H7 (cell line): ENCODE data around the gene TNRC6C. TPM values are rescaled to one million over a fixed set of nuclear protein-coding genes. Genes with fewer than 3 reads are reported as not detected.

Experiments
- DNase-seq: peaks from one replicate; pipeline ENCODE4 v3.0.0; 2012
- H3K27me3 ChIP-seq: 2 replicates; pipeline ENCODE4 v1.6.0; 2011; ENCODE audit warnings: mild to moderate bottlenecking, low read length; ENCODE audit not compliant: control insufficient read depth, insufficient read depth
- H3K36me3 ChIP-seq: replicated peaks from 2 replicates; pipeline ENCODE4 v1.5.1; 2011; ENCODE audit warnings: low read length; ENCODE audit not compliant: control insufficient read depth, insufficient read depth
- H3K4me3 ChIP-seq: 2 replicates; pipeline ENCODE4 v1.5.1; 2011; ENCODE audit warnings: low read depth, mild to moderate bottlenecking, control low read depth, low read length, moderate library complexity; ENCODE audit not compliant: insufficient read depth
- total RNA-seq: library from RNA; depleted of rRNA; stranded (reverse); fragments of >200 nt; shearing (Covaris generic); gene quantifications from 2 replicates; pipeline ENCODE4 v1.2.3, GENCODE V29; 2014

TNRC6C gene
- total RNA-seq, 1 experiment from 2014 or later: 8.9 TPM

DNA sequence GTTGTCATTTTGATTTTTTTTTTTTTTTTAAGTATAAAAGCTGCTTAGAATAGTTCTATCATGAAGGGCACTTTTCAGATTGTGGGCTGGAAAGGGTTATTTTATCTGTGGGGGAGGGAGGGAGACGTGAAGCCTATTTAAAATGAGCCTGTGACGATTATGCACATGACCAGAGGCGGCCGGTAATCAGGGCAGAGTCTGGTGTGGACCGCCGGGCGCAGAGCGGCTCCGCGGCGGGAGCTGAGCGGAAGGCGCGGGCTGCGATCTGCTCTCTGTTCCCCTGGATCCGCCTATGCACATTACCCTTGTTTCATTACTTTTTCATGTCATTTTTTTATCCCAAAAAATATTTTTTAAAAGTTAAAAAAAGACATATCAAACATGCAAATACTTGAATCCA is 146.6 kb downstream of the TNRC6C start:
- Histone ChIP-seq H3K27me3 (no peaks in the 10 kb centered on the region), H3K36me3 (peaks cover 9% of the 10 kb centered on the region), H3K4me3 (no peak overlapping the region)
- DNase-seq: peak; percentile 69

DNA sequence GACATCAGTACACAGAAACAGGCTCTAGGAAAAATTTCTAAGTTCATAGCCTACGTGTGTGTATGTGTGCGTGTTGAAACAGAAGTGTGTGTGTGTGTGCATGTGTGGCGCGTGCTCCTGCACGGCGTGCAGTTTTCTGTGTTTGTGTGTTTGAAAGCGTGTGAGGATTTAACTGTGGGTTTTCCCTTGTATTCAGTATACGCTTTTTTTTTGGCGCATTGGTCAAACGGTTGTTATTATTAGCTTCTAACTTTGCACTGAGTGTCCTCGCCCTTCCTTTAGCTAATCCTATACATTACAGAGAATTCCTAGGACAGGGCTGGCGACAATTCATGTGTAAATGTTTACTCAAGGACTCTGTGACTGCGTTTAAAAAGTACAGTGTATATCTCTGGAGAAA is 147.0 kb downstream of the TNRC6C start:
- Histone ChIP-seq H3K36me3 (peaks cover 6% of the 10 kb centered on the region), H3K4me3 (no peak overlapping the region), H3K27me3 (no peaks in the 10 kb centered on the region)
- DNase-seq: peak; percentile 33

DNA sequence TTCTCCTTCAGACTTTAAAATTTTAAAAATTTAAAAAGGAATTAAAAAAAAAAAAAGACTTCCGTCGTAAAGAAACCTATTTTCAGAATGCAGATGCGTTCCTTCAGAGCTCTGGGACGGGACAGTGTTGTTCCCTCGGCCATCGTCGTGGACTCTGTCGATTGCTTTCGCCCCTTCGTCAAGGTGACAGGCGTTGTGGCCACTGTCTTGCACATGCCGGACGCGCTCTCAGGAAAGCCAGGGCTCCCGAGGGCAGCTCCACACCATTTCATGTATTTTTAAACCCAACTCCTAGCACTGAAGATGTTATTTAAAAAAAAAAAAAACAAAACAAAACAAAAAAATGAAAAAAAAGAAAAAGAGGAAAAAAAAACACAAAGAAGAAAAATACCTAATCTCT is 147.7 kb downstream of the TNRC6C start:
- peak; percentile 40 for DNase-seq
- Histone ChIP-seq H3K27me3 (no peaks in the 10 kb centered on the region), H3K36me3 (peaks cover 6% of the 10 kb centered on the region), H3K4me3 (no peak overlapping the region)

DNA sequence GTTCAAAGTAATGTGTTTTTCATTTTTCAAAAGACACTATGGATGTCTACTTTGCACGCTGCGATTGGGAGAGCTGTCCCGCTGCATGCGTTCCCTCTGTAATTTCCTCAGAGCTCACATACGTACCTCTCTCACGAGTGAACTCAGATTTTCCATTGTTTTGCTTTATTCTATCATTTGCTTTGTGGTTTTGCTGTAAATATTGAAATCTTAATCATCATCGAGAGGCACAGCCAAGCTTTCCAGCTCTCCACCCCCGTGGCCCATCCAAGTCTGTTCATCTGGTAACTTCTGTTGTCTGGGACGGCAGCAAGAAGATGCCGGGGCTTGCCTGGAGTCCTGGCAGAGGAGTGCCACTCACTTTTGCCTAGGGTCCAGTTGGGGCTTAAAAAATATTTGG is 149.0 kb downstream of the TNRC6C start:
- DNase-seq: peak; percentile 34
- H3K27me3 ChIP-seq: no peaks in the 10 kb centered on the region
- peaks cover 5% of the 10 kb centered on the region for H3K36me3 ChIP-seq
- no peak overlapping the region for H3K4me3 ChIP-seq

DNA sequence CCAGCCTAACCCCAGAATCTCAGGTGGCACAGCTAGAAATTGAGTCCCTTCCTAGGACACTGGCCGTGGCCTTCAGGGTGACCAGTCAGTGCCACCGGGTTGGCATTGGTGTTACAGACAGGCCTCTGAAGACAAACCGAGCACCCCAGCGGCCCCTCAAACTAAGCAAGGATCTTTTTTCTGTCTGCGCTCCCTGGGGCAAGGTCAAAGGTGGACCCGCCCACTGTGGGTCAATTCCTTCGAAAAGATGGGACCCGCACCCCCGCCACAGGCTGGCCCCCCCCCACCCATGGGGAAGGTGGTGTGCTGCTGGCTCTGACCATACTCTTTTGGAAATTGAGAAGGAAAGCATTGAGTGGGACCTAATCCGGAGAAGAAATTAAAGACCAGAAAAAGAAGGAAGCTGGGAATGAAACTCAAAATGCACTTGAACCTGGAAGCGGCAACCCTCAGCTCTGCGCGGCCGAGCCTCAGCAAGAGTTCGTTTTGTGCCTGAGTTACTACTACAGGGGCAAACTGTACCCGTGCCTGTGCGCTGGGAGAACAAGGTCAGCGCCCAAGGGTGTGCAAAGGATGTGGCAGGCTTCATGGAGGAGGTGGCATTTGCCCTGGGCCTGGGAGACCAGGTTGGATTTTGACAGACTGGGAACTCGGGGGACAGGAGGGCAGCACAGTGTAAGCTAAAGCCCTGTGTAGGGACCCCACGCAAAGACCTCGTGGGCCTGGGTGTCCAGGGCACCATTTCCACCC is 149.6 kb downstream of the TNRC6C start:
- H3K27me3 ChIP-seq: no peaks in the 10 kb centered on the region
- DNase-seq: peak; percentile 51
- peaks cover 3% of the 10 kb centered on the region; the same call in 1 of the 2 replicates for H3K36me3 ChIP-seq
- H3K4me3 ChIP-seq: no peak overlapping the region

DNA sequence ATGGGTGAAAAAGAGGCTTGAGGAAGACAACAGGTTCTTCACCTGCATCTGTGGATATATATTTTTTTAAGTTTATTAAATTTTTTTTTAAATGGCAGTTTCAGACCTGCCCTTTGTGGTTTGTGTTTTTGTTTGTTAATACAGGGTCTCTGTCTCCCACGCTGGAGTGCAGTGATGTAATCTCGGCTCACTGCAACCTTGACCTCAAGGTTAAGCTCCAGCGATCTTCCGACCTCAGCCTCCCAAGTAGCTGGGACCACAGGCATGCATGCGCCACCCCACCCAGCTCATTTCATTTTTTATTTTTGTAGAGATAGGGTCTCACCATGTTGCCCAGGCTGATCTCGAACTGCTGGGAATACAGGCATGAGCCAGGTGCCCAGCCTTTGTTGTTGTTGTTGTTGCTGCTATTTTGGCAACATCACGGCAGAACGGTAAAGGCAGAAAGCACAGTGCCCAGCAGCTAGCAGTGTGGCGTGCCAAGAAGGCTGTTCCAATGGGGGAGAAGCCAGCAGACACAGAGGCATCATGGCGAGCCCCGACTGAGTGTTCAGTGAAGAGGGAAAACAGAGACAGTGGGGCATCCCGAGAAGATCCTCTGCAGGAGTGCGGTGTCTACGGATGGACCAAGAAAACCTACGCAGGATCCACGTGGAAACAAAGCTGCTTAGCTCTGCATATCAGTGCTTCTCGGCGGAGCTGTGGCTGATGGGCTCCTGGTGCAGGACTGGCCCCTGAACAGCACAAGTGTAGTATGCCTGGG is 150.4 kb downstream of the TNRC6C start:
- no peaks in the 10 kb centered on the region for H3K27me3 ChIP-seq
- peaks cover 2% of the 10 kb centered on the region for H3K36me3 ChIP-seq
- no peak overlapping the region for H3K4me3 ChIP-seq
- DNase-seq: no peak

DNA sequence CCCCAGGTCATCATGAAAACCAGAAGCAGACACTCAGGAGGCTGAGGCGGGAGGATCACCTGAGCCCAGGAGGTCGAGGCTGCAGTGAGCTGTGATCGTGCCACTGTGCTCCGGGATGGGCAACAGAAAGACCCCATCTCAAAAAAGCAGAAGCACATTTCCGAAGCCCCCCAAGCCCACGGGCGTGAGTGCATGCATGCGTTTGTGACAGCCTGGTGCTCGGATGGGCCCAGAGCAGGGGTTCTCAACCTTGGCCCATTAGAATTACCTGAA is 150.9 kb downstream of the TNRC6C start:
- no peaks in the 10 kb centered on the region for H3K27me3 ChIP-seq

DNA sequence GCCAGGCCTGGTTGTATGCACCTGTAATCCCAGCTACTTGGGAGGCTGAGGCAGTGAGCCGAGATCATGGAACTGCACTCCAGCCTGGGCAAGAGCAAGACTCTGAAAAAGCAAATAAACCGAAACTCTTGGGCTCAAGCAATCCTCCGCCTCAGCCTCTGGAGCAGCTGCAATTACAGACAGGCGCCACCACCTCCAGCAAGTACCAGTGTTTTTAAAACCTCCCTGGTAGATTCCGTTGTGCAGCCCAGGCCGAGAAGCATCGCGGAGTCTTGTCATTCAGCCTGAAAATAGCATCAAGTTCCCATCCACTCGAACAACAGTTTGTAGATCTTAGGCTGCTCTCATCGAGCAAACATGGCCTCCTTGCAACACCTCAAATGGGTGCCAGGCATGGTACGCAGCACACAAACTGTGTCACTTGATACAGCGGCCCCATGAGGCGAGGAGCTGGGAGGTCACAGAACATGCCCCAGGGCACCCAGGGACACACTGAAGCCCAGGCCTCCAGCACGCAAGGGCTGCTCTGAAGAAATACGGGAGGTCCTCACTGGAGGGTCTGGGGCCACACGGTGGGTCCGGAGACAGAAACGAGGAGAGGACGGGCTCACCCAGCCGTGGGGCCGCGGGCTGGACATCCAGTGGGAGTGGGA is 152.0 kb downstream of the TNRC6C start:
- no peaks in the 10 kb centered on the region for H3K27me3 ChIP-seq
- no peak overlapping the region for H3K4me3 ChIP-seq
- DNase-seq: peak; percentile 42
- no peaks in the 10 kb centered on the region; the same call in 1 of the 2 replicates for H3K36me3 ChIP-seq

More for the DNA sequence above, 150.9 kb downstream of the TNRC6C start:
- Histone ChIP-seq H3K36me3 (no peaks in the 10 kb centered on the region; the same call in 1 of the 2 replicates), H3K4me3 (no peak overlapping the region)
- DNase-seq: no peak

DNA sequence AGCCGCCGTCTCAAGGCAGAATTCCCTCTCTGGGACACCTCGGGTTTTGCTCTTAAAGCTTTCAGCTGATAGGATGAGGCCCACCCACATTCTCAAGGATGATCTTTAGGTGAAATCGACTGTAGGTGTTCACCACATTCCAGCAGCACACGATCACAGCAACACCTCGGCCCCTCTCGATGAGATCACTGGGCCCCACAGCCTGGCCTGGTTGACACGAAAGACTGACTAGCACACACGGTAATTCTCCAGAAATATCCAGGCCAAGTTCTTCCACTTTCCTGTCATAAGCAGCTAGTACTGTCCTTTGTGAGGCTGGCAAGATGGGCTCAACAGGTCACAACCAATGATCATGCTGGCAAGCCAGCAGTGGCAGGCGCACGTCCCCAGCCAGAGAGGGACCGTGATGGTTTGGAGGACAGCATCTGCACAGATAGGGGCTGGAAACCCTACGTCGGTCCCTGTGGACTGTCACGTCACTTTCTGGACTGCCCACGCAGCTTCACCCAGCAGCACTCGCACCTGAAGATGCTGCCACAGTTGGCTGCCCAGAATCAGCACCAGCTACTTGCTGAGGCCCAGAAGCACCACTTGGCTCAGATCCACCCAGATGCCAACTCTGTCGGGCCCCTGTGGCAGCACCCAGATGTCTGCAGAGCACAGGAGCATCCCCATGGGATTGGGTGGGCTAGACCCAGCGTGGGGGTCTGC is 152.7 kb downstream of the TNRC6C start:
- no peaks in the 10 kb centered on the region for H3K27me3 ChIP-seq
- DNase-seq: peak; percentile 42
- H3K4me3 ChIP-seq: no peak overlapping the region
- no peaks in the 10 kb centered on the region; the same call in 1 of the 2 replicates for H3K36me3 ChIP-seq

DNA sequence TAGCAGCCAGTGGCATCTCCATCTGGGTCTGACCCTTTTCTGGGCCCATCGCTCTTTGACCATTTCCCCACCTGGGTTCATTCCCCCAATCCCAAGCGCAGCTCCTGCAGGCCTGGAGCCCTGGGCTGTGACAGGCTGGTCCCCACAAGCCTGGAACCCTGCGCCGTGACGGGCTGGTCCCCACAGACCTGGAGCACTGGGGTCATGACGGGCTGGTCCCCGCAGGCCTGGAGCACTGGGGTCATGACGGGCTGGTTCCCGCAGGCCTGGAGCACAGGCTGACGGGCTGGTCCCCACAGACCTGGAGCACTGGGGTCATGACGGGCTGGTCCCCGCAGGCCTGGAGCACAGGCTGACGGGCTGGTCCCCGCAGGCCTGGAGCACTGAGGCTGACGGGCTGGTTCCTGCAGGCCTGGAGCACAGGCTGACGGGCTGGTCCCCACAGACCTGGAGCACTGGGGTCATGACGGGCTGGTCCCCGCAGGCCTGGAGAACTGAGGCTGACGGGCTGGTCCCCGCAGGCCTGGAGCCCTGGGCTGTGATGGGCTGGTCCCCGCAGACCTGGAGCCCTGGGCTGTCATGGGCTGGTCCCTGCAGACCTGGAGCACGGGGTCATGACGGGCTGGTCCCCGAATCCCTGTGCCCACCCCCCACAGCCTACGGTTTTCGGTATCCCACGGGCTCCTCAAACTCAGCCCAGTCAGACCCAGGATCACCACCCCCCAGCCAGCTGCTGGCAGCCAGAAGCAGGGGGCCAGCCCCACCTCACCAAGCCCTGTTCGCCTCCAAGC is 153.4 kb downstream of the TNRC6C start:
- no peak for DNase-seq
- no peaks in the 10 kb centered on the region for H3K27me3 ChIP-seq
- H3K4me3 ChIP-seq: no peak overlapping the region
- no peaks in the 10 kb centered on the region; the same call in 1 of the 2 replicates for H3K36me3 ChIP-seq

DNA sequence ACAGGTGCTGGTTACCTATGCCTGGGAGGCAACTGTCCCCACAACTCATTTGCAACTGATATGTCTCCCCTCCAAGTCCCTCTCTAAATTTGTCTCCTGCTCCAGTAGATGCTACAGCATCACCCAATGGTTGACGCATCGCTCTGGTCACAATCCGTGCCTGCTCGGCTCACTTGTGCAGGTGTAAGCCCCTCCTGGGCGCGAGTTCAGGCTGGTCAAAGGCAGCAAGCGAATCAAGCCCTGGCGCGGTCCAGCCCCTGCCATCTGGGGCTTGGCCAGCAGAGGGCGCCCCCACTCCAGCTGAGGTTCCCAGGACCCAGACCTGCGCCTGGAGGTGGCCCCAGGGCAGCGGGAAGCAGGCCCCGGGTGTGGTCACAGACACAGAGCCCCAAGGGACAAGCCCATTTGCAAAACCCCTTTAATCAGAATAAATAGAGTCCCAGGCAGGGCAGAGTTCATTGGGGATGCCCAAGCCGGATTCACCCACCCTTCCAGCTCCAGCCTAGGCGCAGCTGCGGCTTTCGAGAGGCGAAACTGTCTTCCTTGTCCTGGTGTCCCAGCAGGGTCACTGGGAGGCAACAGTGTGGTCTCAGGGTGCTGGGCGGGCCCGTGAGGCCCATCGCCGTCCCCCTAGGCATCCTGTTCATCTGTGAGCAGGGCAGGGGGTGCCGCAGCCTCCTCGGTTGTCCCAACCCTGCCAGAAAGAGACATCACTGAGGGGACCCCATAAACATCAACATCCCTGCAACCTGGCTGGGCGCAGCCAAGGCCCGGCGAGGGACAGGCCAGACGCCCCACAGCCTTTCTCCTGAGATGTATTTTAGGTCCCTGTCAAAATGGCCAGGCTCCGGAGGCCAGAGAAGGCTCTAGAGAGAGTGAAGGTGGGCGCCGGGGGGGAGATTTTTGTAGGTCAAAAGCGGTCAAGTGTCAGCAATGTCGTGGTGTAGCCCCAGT is 154.3 kb downstream of the TNRC6C start:
- Histone ChIP-seq H3K27me3 (no peaks in the 10 kb centered on the region), H3K4me3 (no peak overlapping the region), H3K36me3 (no peaks in the 10 kb centered on the region; the same call in 1 of the 2 replicates)
- peak; percentile 99 for DNase-seq

DNA sequence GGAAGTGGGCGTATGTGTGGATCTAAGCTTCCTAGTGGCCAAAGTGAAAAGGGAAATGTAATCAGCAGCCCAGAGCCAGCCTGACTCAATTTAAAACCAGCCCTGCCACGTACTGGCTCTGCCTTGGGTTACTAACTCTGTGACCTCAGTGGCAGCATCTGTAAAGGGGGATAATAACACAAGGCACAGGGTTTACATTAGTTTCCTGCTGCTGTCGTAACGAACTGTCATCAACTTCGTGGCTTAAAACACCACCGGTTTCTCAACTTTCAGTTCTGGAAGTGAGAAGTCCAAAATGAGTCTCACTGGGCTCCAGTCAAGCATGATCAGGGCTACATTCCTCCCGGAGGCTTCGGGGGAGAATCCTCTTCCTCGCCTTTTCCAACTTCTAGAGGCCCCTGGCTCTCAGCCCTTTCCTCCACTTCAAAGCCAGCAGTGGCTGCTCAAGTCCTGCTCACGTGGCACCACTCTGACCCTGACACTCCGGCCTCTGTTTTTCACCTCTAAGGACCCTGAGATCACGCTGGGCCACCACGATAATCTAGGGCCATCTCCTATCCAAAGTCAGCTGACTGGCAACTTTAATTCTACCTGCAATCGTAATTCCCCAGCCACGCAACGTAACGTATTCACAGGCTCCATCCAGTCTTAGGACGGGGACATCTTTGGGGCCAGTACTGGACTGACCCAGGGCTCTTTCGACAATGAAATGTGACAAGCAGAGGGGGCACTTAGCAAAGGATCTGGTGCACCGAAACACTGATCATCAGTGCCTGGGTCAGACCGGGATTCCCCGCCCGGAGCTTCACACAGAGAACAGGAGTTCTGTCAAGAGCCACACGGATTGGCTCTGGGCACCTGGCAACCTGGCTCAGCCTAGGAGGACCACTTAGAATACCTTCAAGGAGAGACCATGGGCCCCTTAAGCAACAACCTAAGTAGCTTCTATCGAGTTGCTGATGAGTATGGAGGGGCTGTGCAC is 155.6 kb downstream of the TNRC6C start:
- H3K36me3 ChIP-seq: no peaks in the 10 kb centered on the region; the same call in 1 of the 2 replicates
- no peaks in the 10 kb centered on the region for H3K27me3 ChIP-seq
- DNase-seq: peak; percentile 56
- no peak overlapping the region for H3K4me3 ChIP-seq
